Bronchial epithelial cell (primary cell): Measurements from ENCODE around the gene LSM3. TPM values are rescaled to one million over a fixed set of nuclear protein-coding genes. Genes with fewer than 3 reads are reported as not detected.

ENCODE experiments used
- DNase-seq: peaks from one replicate; pipeline ENCODE4 v3.0.0-alpha.2; 2010; ENCODE audit warnings: low read depth
- FAIRE-seq: peaks from 2 replicates; lab custom pipeline; 2011; peaks lifted over from hg19 to GRCh38; lab: Jason Lieb, UNC
- H3K27me3 ChIP-seq: 2 replicates; pipeline ENCODE4 v1.5.1; 2011; ENCODE audit warnings: low read length; ENCODE audit not compliant: control insufficient read depth, insufficient read depth
- H3K36me3 ChIP-seq: 2 replicates; pipeline ENCODE4 v1.5.1; 2011; ENCODE audit warnings: low read length; ENCODE audit not compliant: control insufficient read depth, insufficient read depth
- H3K4me3 ChIP-seq: 2 replicates; pipeline ENCODE4 v1.5.1; 2011; ENCODE audit warnings: mild to moderate bottlenecking, low read depth, low read length, control low read depth
- CTCF ChIP-seq: IDR thresholded peaks from 2 replicates; pipeline ENCODE4 v1.5.1; 2011; ENCODE audit warnings: mild to moderate bottlenecking, moderate library complexity, low read length, control low read depth, inconsistent platforms; ENCODE audit not compliant: insufficient read depth, severe bottlenecking
- total RNA-seq: library from RNA; depleted of rRNA; stranded (reverse); fragments of >200 nt; gene quantifications from 2 replicates; pipeline ENCODE4 v1.2.1, GENCODE V29; 2014

The LSM3 gene
- total RNA-seq, 1 donor from 2014 or later, result 6.6 TPM

GRCh38 chr3:14208977-14209394 is 30.4 kb downstream of the LSM3 start:
- no peaks in the 10 kb centered on the region for H3K36me3 ChIP-seq
- FAIRE-seq (no peak), DNase-seq (no peak)
- TF ChIP-seq CTCF, result no peak
- H3K4me3 ChIP-seq, result no peak overlapping the region
- no peaks in the 10 kb centered on the region for H3K27me3 ChIP-seq

- H3K36me3 ChIP-seq, result no peaks in the 10 kb centered on the region
- DNase-seq (no peak), FAIRE-seq (no peak)
- TF ChIP-seq CTCF, result no peak
- no peaks in the 10 kb centered on the region for H3K27me3 ChIP-seq
- H3K4me3 ChIP-seq, result no peak overlapping the region
These were observed 31.1 kb downstream of the LSM3 start for GRCh38 chr3:14209581-14210289.

GRCh38 chr3:14210290-14210688 is 31.7 kb downstream of the LSM3 start:
- TF ChIP-seq CTCF, result no peak
- no peaks in the 10 kb centered on the region for H3K36me3 ChIP-seq
- no peak overlapping the region for H3K4me3 ChIP-seq
- FAIRE-seq, result no peak
- DNase-seq, result no peak
- H3K27me3 ChIP-seq, result no peaks in the 10 kb centered on the region

- no peak overlapping the region for H3K4me3 ChIP-seq
- no peaks in the 10 kb centered on the region for H3K36me3 ChIP-seq
- FAIRE-seq (no peak), DNase-seq (no peak)
- TF ChIP-seq CTCF, result no peak
- H3K27me3 ChIP-seq, result no peaks in the 10 kb centered on the region
These were observed 32.4 kb downstream of the LSM3 start for GRCh38 chr3:14210843-14211594.

GRCh38 chr3:14211621-14212020 is 33.0 kb downstream of the LSM3 start:
- Histone ChIP-seq H3K4me3 (no peak overlapping the region), H3K36me3 (no peaks in the 10 kb centered on the region), H3K27me3 (no peaks in the 10 kb centered on the region)
- no peak for TF ChIP-seq CTCF
- no peak for DNase-seq
- no peak for FAIRE-seq
